Measurements from ENCODE around the gene SIGLEC9.
A peak's percentile ranks its signal among the peaks of the same experiment; 100 is the strongest.

The SIGLEC9 gene

DNA sequence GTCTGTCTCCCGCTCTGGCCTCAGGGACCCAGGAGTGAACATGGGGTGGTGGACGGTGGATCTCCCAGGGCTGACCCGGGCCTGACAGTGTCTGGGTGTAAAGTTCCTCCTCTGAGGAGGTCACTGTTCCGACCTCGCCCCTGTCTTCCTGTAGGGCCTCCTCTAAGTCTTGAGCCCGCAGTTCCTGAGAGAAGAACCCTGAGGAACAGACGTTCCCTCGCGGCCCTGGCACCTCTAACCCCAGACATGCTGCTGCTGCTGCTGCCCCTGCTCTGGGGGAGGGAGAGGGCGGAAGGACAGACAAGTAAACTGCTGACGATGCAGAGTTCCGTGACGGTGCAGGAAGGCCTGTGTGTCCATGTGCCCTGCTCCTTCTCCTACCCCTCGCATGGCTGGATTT lies at the start of gene SIGLEC9:
Gene SIGLEC9 (plus strand): TSS at position 178 of the 400 bp plus-strand sequence. CDS start 69 bp downstream, at position 247.
- TF ChIP-seq, protein P1, sequence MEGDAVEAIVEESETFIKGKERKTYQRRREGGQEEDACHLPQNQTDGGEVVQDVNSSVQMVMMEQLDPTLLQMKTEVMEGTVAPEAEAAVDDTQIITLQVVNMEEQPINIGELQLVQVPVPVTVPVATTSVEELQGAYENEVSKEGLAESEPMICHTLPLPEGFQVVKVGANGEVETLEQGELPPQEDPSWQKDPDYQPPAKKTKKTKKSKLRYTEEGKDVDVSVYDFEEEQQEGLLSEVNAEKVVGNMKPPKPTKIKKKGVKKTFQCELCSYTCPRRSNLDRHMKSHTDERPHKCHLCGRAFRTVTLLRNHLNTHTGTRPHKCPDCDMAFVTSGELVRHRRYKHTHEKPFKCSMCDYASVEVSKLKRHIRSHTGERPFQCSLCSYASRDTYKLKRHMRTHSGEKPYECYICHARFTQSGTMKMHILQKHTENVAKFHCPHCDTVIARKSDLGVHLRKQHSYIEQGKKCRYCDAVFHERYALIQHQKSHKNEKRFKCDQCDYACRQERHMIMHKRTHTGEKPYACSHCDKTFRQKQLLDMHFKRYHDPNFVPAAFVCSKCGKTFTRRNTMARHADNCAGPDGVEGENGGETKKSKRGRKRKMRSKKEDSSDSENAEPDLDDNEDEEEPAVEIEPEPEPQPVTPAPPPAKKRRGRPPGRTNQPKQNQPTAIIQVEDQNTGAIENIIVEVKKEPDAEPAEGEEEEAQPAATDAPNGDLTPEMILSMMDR (conservative IDR thresholded peaks at IDR 0.05; ENCODE audit: low read depth, low read length) = no peak
- no peak within 1 kb of the TSS for H3K4me3 ChIP-seq (ENCODE audit: low read depth, low read length)
- DNase-seq (ENCODE audit: low read depth) = peak; percentile 41

DNA sequence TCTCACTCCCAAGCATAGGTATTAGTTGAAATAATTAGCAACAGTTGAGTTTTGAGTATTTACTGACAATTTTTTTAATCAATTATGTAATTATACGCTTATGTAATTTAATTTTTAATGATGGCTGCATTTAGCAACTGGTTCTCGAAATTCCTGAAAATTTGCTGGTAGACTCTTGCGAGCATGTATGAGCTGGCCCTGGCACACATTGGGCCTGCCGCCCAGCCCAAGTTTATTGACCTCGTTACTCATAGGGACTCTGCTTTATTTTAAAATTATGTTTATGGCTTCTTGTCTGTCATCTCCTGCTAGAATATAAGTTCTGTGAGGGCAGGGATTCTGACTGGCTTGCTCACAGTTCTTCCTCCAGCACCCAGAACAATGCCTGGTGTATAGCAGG lies 48.7 kb upstream of the SIGLEC9 start:
- TF ChIP-seq, protein P1 (conservative IDR thresholded peaks at IDR 0.05; ENCODE audit: low read depth, low read length) = no peak
- no peak for DNase-seq (ENCODE audit: low read depth)
- no peak overlapping the region for H3K4me3 ChIP-seq (ENCODE audit: low read depth, low read length)

DNA sequence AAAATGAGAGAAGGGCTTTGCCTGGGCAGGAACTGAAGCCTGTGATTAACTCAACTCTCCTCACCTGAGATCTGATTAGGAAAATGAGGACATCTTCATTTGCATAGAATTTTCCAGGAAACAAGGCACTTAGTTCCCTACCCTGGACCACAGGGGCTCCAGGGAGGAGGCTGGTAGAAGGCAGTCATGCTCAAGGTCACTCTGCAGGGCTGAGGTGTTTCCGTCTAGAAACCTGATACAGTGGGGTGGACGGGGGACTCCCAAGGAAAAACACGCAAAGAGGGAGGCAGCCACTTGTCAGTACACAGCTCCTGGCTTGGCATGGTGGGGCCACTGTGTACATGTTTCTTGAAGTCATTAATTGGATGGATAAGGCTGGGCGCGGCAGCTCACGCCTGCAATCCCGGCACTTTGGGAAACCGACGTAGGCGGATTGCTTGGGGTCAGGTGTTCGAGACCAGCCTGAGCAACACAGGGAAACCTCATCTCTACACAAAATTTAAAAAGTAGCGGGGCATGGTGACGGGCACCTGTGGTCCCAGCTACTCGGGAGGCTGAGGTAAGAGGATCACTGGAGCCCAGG lies 48.0 kb upstream of the SIGLEC9 start:
- TF ChIP-seq, protein P1 (conservative IDR thresholded peaks at IDR 0.05; ENCODE audit: low read depth, low read length) = no peak

DNA sequence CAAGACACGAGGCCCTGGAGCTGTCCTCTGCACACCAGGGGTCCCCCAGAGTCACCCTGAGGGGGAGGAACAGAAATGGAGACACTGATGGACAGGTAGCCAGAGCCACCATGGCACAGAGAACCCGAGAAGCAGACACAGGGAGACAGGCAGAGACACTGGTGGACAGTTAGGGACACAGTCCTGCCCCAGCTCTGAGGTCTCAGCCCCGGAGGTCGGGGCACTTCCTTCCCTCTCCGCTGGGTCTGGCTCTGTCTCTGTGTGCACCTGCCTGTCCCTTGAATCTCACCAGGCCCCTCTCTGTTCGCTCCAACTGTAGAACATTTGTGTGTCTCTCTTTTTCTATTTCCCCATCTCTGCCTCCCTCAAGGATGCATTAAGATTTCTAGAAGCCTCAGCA lies 46.6 kb upstream of the SIGLEC9 start:
- TF ChIP-seq, protein P1 (conservative IDR thresholded peaks at IDR 0.05; ENCODE audit: low read depth, low read length) = no peak
- H3K4me3 ChIP-seq (ENCODE audit: low read depth, low read length) = no peak overlapping the region
- DNase-seq (ENCODE audit: low read depth) = no peak

More for the DNA sequence above, 48.0 kb upstream of the SIGLEC9 start:
- no peak for DNase-seq (ENCODE audit: low read depth)
- H3K4me3 ChIP-seq (ENCODE audit: low read depth, low read length) = no peak overlapping the region

DNA sequence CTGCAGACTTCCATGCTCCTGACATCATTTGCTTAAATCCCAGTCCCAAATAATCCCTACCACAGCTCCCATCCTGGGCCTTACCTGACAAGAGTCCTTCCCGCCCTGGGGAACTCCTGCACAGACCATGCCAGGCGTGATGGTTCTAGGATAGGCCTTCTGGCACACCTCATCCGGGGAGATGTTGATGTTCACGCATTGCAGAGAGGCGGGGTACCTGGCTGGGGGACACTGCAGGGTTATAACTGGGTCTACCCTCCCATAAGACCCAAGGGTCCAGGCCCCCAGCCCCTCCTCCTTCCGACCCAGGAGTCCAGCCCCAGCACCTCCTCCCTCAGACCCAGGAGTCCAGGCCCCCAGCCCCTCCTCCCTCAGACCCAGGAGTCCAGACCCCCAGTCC lies 46.0 kb upstream of the SIGLEC9 start:
- DNase-seq (ENCODE audit: low read depth) = no peak
- no peak overlapping the region for H3K4me3 ChIP-seq (ENCODE audit: low read depth, low read length)
- TF ChIP-seq, protein P1 (conservative IDR thresholded peaks at IDR 0.05; ENCODE audit: low read depth, low read length) = no peak

DNA sequence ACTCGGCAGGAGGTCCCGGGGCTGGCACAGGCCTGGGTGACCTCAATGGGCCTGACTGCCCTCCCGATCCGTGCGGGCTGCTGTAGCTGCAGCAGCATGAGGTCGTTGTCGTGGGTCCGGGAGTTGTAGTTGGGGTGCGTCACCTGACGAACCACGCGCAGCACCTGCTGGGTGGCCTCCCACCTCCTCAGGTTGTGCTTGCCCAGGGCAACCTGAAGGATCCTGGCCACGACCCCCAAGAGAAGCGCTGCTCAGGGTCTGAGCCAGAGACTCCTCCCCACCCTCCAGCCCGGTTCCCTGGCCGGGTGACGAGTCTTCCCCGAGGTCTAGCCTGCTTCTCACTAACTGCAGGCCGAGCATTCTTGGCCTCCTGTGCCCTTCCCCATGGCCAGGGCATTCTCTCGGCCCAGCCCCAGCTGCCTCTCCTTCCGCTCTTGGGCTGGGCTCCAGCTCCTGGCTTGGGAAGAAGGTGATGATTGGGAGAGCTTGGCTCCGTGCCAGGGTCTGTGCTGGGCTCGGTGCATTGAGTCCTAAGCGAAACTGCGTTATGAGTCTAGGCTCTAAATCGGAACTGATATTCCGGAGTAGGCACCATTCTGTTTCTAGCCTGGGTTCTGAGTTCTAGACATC lies 45.1 kb upstream of the SIGLEC9 start:
- TF ChIP-seq, protein P1 (conservative IDR thresholded peaks at IDR 0.05; ENCODE audit: low read depth, low read length) = no peak
- H3K4me3 ChIP-seq (ENCODE audit: low read depth, low read length) = no peak overlapping the region
- DNase-seq (ENCODE audit: low read depth) = no peak

DNA sequence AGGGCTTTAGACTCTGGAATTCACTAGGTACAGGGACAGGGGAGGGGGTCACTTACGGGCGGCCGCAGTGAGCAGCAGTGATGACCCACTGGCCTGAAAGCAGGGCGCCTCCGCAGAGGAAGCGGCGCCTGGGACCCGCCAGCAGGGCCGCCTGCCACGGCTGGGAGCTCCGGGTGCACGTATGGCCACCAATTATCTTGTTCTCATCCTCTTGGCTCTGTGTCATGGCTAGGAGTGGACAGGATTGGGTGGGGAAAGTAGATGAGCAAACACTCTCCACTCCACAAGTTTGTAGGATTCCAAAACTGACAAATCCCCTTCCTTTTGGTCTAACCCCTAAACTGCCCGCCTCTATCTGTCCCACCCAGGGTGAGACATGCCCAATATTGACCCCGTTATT lies 43.2 kb upstream of the SIGLEC9 start:
- TF ChIP-seq, protein P1 (conservative IDR thresholded peaks at IDR 0.05; ENCODE audit: low read depth, low read length) = no peak
- DNase-seq (ENCODE audit: low read depth) = no peak
- H3K4me3 ChIP-seq (ENCODE audit: low read depth, low read length) = no peak overlapping the region
